Measurements from ENCODE around the gene GORASP2. TPM values are rescaled to one million over a fixed set of nuclear protein-coding genes. Genes with fewer than 3 reads are reported as not detected.

GORASP2 gene
- total RNA-seq, 1 donor from 2014 or later: 61.5 TPM

DNA sequence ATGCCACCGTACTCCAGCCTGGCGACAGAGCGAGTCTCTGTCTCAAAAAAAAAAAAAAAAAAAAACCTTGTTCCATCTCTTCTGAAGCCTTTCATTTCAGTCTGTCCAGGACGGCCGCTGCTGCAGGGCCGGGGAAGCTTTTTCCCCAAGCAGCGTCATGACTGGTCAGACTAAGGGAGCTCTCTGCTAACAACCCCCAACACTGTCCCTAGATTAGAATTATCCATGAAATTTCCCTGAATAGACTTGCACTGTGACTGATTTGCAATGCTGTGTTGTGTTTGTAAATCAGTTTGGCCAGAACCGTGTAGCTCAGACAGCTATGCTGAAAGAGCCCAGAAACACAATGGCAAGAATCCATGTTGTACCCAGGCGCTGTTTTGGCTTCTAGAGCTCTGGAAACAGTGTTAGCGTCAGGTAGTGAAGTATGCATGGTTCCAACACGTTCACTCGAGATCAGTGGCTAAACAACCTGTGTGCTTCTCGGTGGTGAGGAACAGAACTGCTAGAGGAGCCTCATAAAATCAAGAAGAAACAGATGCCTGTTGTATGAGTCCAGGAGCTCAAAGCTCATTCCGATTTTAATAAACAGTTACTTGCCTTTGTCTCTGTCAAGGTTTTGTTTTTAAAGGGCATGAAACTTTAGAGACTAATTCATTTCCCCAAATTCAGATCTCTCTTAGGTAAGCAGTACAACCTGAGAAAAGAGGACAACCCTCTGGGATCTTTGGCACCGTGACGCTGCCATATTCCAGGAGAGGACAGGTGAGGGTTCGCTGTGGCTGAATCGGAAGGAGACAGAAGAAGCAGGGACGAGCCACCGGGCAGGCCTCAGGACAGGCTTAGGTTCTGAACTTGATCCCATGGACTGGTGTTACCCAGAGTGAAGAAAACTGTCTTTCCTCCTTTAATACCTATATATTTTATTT, 43.5 kb downstream of the GORASP2 start:
- Histone ChIP-seq H3K4me1 (peaks cover 7% of the 10 kb centered on the region), H3K9me3 (replicated peaks) (no peaks in the 10 kb centered on the region), H3K27ac (replicated peaks) (no peak overlapping the region), H3K27me3 (ENCODE audit: low read depth) (no peaks in the 10 kb centered on the region), H3K36me3 (no peaks in the 10 kb centered on the region), H3K4me3 (peak overlapping the region; percentile 77)
- intact Hi-C loops (cut with micrococcal nuclease): loop anchor here (10.0 kb wide), 1 partner anchor 182 kb away; no protein-coding TSS in a partner anchor
- DNase-seq: no peak
- TF ChIP-seq CTCF (IDR thresholded peaks at IDR 0.05; ENCODE audit: borderline replicate concordance): no peak

DNA sequence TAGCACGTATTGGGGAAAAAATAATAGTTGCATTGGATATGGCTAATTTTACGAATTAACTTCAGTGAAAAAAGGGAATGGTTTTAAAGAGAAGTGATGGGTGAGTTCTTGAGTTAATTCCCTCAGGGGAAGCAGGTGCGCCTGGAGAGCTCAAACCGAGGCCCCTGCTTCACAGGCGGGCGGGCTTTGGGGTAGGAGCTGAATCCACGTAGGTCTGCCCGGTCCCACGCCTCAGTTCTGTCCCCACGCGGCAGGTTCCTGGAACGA, 44.1 kb downstream of the GORASP2 start:
- Histone ChIP-seq H3K27ac (replicated peaks) (no peak overlapping the region), H3K9me3 (replicated peaks) (no peaks in the 10 kb centered on the region), H3K4me1 (peaks cover 7% of the 10 kb centered on the region), H3K36me3 (no peaks in the 10 kb centered on the region), H3K4me3 (peak overlapping the region; percentile 77), H3K27me3 (ENCODE audit: low read depth) (no peaks in the 10 kb centered on the region)
- DNase-seq: no peak
- TF ChIP-seq CTCF (IDR thresholded peaks at IDR 0.05; ENCODE audit: borderline replicate concordance): no peak
- intact Hi-C loops (cut with micrococcal nuclease): loop anchor here (10.0 kb wide), 1 partner anchor 182 kb away; no protein-coding TSS in a partner anchor

- intact Hi-C loops (cut with micrococcal nuclease): loop anchor here (10.0 kb wide), 1 partner anchor 181 kb away; no protein-coding TSS in a partner anchor
- DNase-seq: peak; percentile 85
- H3K27ac ChIP-seq (replicated peaks): peak overlapping the region; percentile 86
- no peaks in the 10 kb centered on the region for H3K27me3 ChIP-seq (ENCODE audit: low read depth)
- no peaks in the 10 kb centered on the region for H3K36me3 ChIP-seq
- H3K9me3 ChIP-seq (replicated peaks): no peaks in the 10 kb centered on the region
- TF ChIP-seq CTCF (IDR thresholded peaks at IDR 0.05; ENCODE audit: borderline replicate concordance): peak; percentile 97
- H3K4me3 ChIP-seq: peak overlapping the region; percentile 77
- H3K4me1 ChIP-seq: peaks cover 7% of the 10 kb centered on the region
Observed at GRCh38 chr2:170973492-170974303, 44.6 kb downstream of the GORASP2 start.

DNA sequence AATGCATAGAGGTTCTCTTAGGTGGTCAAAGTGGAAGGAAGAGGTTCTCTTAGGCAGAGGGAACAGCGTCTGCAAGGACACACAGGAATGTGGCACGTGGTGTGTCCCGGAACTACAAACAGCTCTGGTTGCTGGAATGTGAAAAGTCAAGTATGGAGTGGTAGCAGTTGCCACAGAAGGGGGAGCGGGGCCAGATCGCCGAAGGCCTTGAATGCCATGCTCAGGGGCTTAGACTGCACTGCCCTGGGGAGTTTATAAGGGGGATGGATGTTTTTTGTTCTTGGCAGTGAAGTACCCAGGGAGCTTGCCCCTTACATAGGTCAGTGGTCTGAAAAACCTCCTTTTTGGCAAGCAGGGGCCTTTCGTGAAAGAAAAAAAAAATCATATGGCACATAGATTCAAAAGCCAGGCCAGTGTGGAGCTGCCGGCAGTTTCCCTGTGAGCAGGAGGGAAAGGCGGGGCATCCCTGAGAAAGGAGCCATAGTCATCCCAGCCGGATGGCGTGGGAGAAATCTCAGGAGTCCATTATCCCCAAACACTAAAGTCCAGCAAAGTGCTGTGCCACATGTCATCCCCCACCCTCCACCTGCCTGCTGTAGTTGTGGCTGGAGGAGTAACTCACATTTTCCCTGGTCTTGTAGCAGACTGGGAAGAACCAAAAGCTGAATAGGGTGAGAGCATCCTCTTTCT, 45.4 kb downstream of the GORASP2 start:
- H3K36me3 ChIP-seq: no peaks in the 10 kb centered on the region
- peaks cover 7% of the 10 kb centered on the region for H3K4me1 ChIP-seq
- H3K9me3 ChIP-seq (replicated peaks): no peaks in the 10 kb centered on the region
- no peak for DNase-seq
- TF ChIP-seq CTCF (IDR thresholded peaks at IDR 0.05; ENCODE audit: borderline replicate concordance): no peak
- peak overlapping the region; percentile 77 for H3K4me3 ChIP-seq
- intact Hi-C loops (cut with micrococcal nuclease): loop anchor here (10.0 kb wide), 1 partner anchor 180 kb away; no protein-coding TSS in a partner anchor
- H3K27ac ChIP-seq (replicated peaks): no peak overlapping the region
- no peaks in the 10 kb centered on the region for H3K27me3 ChIP-seq (ENCODE audit: low read depth)

Measured in left ventricle myocardium inferior (tissue), 1 donor.